IMR-90 (cell line): ENCODE measurements around the gene PTX4. TPM values are rescaled to one million over a fixed set of nuclear protein-coding genes. Genes with fewer than 3 reads are reported as not detected.

ENCODE experiments used
- ATAC-seq: fragments of 200-7000 bp; cut with Tn5 transposase; 2 replicates; pipeline ENCODE4 v1.9.1; 2020; ENCODE audit warnings: low read depth, mild to moderate bottlenecking, moderate library complexity
- BruUV-seq: library from RNA; stranded (reverse); fragments of 400-500 nt; replicated peaks from 2 replicates; lab custom pipeline; 2021; lab: Mats Ljungman, UMichigan
- CTCF ChIA-PET: fragments of 300-600 bp; formaldehyde crosslinking; extraction: SDS; loops from one replicate; lab custom pipeline; 2021; ENCODE audit warnings: antibody characterized with exemption; lab: Yijun Ruan, JAX
- POLR2A ChIA-PET: fragments of 300-600 bp; sonication (Branson Sonifier 250); formaldehyde crosslinking; loops from one replicate; lab custom pipeline; 2022; ENCODE audit warnings: antibody characterized with exemption; ENCODE audit not compliant: unreplicated experiment; lab: Charles Lee
- DNase-seq: peaks from one replicate; pipeline ENCODE4 v3.0.0; 2013
- H2AFZ ChIP-seq: replicated peaks from 2 replicates; pipeline ENCODE3; 2013; ENCODE audit warnings: low read length, mild to moderate bottlenecking; ENCODE audit not compliant: poor library complexity
- H2AK5ac ChIP-seq: 2 replicates; pipeline ENCODE4 v1.6.1; 2013; ENCODE audit warnings: low read depth, low read length, inconsistent platforms
- H2AK9ac ChIP-seq: replicated peaks from 2 replicates; pipeline ENCODE3; 2013; ENCODE audit warnings: mild to moderate bottlenecking, low read depth, low read length, moderate library complexity; ENCODE audit not compliant: poor library complexity
- H2BK120ac ChIP-seq: 2 replicates; pipeline ENCODE4 v1.6.1; 2013; ENCODE audit warnings: low read depth, low read length, inconsistent platforms
- H2BK15ac ChIP-seq: 3 replicates; pipeline ENCODE4 v1.6.1; 2013; ENCODE audit warnings: low read depth, low read length, inconsistent platforms
- H2BK20ac ChIP-seq: 2 replicates; pipeline ENCODE4 v1.6.1; 2013; ENCODE audit warnings: low read depth, mild to moderate bottlenecking, inconsistent platforms, low read length, moderate library complexity
- H2BK5ac ChIP-seq: 2 replicates; pipeline ENCODE4 v1.6.1; 2013; ENCODE audit warnings: mild to moderate bottlenecking, low read depth, low read length, inconsistent platforms; ENCODE audit not compliant: poor library complexity, severe bottlenecking
- H3K14ac ChIP-seq: replicated peaks from 2 replicates; pipeline ENCODE4 v1.6.1; 2013; ENCODE audit warnings: low read depth, low read length, inconsistent platforms
- H3K18ac ChIP-seq: 2 replicates; pipeline ENCODE4 v1.6.1; 2013; ENCODE audit warnings: low read depth, low read length, control low read depth
- H3K23ac ChIP-seq: 2 replicates; pipeline ENCODE4 v1.6.1; 2013; ENCODE audit warnings: low read depth, low read length, inconsistent platforms
- H3K27ac ChIP-seq: 2 replicates; pipeline ENCODE4 v1.5.1; 2013; ENCODE audit warnings: mild to moderate bottlenecking, control low read depth, low read length; ENCODE audit not compliant: insufficient read depth
- H3K27me3 ChIP-seq: 2 replicates; pipeline ENCODE4 v1.6.1; 2013; ENCODE audit warnings: low read length; ENCODE audit not compliant: control insufficient read depth, insufficient read depth
- H3K36me3 ChIP-seq: 2 replicates; pipeline ENCODE4 v1.6.1; 2013; ENCODE audit warnings: low read length, mixed read lengths; ENCODE audit not compliant: control insufficient read depth, insufficient read depth
- H3K4ac ChIP-seq: 2 replicates; pipeline ENCODE4 v1.6.1; 2013; ENCODE audit warnings: low read depth, low read length, inconsistent platforms
- H3K4me1 ChIP-seq: 2 replicates; pipeline ENCODE4 v1.6.1; 2013; ENCODE audit warnings: low read length, mixed read lengths; ENCODE audit not compliant: control insufficient read depth, insufficient read depth
- H3K4me2 ChIP-seq: 2 replicates; pipeline ENCODE4 v1.6.1; 2013; ENCODE audit warnings: low read depth, mild to moderate bottlenecking, control low read depth, low read length, moderate library complexity
- H3K4me3 ChIP-seq: 2 replicates; pipeline ENCODE4 v1.5.1; 2013; ENCODE audit warnings: low read depth, mild to moderate bottlenecking, control low read depth, low read length, moderate library complexity; ENCODE audit not compliant: insufficient read depth
- H3K56ac ChIP-seq: 2 replicates; pipeline ENCODE4 v1.6.1; 2013; ENCODE audit warnings: low read length, inconsistent platforms; ENCODE audit not compliant: insufficient read depth; ENCODE audit errors: extremely low read depth
- H3K79me1 ChIP-seq, 2 experiments: 2 replicates each; pipeline ENCODE4 v1.6.1; 2013; ENCODE audit warnings: low read length in 2 of 2, inconsistent platforms in 1 of 2, low read depth in 1 of 2
- H3K9ac ChIP-seq: 2 replicates; pipeline ENCODE4 v1.6.1; 2013; ENCODE audit warnings: low read depth, low read length, control low read depth
- H3K9me1 ChIP-seq: 2 replicates; pipeline ENCODE4 v1.6.1; 2013; ENCODE audit warnings: low read length, inconsistent platforms; ENCODE audit not compliant: insufficient read depth
- H3K9me3 ChIP-seq: 2 replicates; pipeline ENCODE4 v1.6.1; 2013; ENCODE audit warnings: low read length; ENCODE audit not compliant: control insufficient read depth, insufficient read depth
- H4K20me1 ChIP-seq: 2 replicates; pipeline ENCODE4 v1.6.1; 2013; ENCODE audit warnings: low read length, inconsistent platforms; ENCODE audit not compliant: insufficient read depth
- H4K5ac ChIP-seq: 2 replicates; pipeline ENCODE4 v1.6.1; 2013; ENCODE audit warnings: mild to moderate bottlenecking, low read depth, low read length, control low read depth
- H4K8ac ChIP-seq, 2 experiments: 2 replicates each; pipeline ENCODE4 v1.6.1; 2013; ENCODE audit warnings: low read depth in 2 of 2, low read length in 2 of 2, control low read depth in 1 of 2, inconsistent platforms in 1 of 2
- H4K91ac ChIP-seq: 2 replicates; pipeline ENCODE4 v1.6.1; 2013; ENCODE audit warnings: low read depth, low read length, inconsistent platforms; ENCODE audit not compliant: insufficient read depth
- CHD1 ChIP-seq: IDR thresholded peaks from 2 replicates; pipeline ENCODE4 v1.6.1; 2012; ENCODE audit warnings: low read depth, low read length, improper control_type of control experiment
- NFE2L2 ChIP-seq: fragments of 150-350 bp; IDR thresholded peaks from 2 replicates; pipeline ENCODE4 v1.6.1; 2016; ENCODE audit warnings: low read depth, mild to moderate bottlenecking, low read length
- POLR2A ChIP-seq: IDR thresholded peaks from 2 replicates; pipeline ENCODE4 v1.6.1; 2012; ENCODE audit warnings: mild to moderate bottlenecking, low read depth, low read length
- RAD21 ChIP-seq: IDR thresholded peaks from 2 replicates; pipeline ENCODE4 v1.6.1; 2012; ENCODE audit warnings: low read length, improper control_type of control experiment
- RCOR1 ChIP-seq: IDR thresholded peaks from 2 replicates; pipeline ENCODE4 v1.6.1; 2012; ENCODE audit warnings: mild to moderate bottlenecking, low read length, improper control_type of control experiment; ENCODE audit not compliant: insufficient replicate concordance
- SMC3 ChIP-seq: fragments of 150-350 bp; IDR thresholded peaks from 2 replicates; pipeline ENCODE4 v1.6.1; 2016; ENCODE audit warnings: low read depth, mild to moderate bottlenecking, antibody characterized with exemption, low read length, moderate library complexity
- USF2 ChIP-seq: fragments of 150-350 bp; IDR thresholded peaks from 2 replicates; pipeline ENCODE4 v1.6.1; 2017; ENCODE audit warnings: mild to moderate bottlenecking, antibody characterized with exemption, low read length, low read depth
- WGBS, 2 experiments: methylation state at CpG; one replicate each; pipeline versions ENCODE4 v1.1.5 to v1.1.7; 2013; ENCODE audit warnings: missing lambda C conversion rate in 2 of 2; ENCODE audit not compliant: insufficient read length in 1 of 2; ENCODE audit errors: extremely low coverage in 2 of 2; 5-methylcytosine and 5-hydroxymethylcytosine counted together
- dilution Hi-C: fragments of 300-500 bp; cut with HindIII; formaldehyde crosslinking; loops from one replicate; pipeline ENCODE4 v1.14.3; 2018; ENCODE audit warnings: low sequenced_read_pairs; ENCODE audit not compliant: unreplicated experiment
- in situ Hi-C: fragments of 300-500 bp; cut with MboI; formaldehyde crosslinking; loops from 3 replicates; pipeline ENCODE4 v1.14.3; 2019; ENCODE audit warnings: low sequenced_read_pairs, inconsistent platforms, mixed read lengths
- intact Hi-C: fragments of 100-400 bp; cut with micrococcal nuclease; formaldehyde crosslinking; loops from 2 replicates; pipeline ENCODE4 v1.10.0; 2022
- polyA plus RNA-seq, 3 experiments: library from polyadenylated mRNA; depleted of rRNA; stranded (reverse); fragments of >200 nt; gene quantifications; 2 replicates each; pipeline ENCODE4 v1.2.3, GENCODE V29; 2012; ENCODE audit warnings: low replicate concordance in 1 of 3
- total RNA-seq: library from RNA; depleted of rRNA; stranded (reverse); fragments of >200 nt; gene quantifications from 2 replicates; pipeline ENCODE4 v1.2.3, GENCODE V29; 2012
- TF ChIP-seq, protein P1 (sequence below): fragments of 150-350 bp; IDR thresholded peaks from 2 replicates; pipeline ENCODE4 v1.6.1; 2016; ENCODE audit warnings: low read depth, mild to moderate bottlenecking, low read length, moderate library complexity, borderline replicate concordance

The PTX4 gene
- total and polyA plus RNA-seq, 2 of the 4 experiments (the other 2 are of a cell fraction): 0.07 TPM; not detected in 1

GRCh38 chr16:1445518-1446203, 43.1 kb downstream of the PTX4 start:
- ChIA-PET POLR2A (no interaction called here), CTCF (no interaction called here)
- H3K27me3 ChIP-seq: no peaks in the 10 kb centered on the region
- H2BK20ac ChIP-seq: no peak overlapping the region
- H2AK5ac ChIP-seq: no peak overlapping the region
- no peak overlapping the region for H2BK5ac ChIP-seq
- H4K5ac ChIP-seq: no peak overlapping the region
- DNase-seq (no peak), ATAC-seq (no peak)
- no peak overlapping the region for H3K9ac ChIP-seq
- no peak overlapping the region for H3K27ac ChIP-seq
- H4K91ac ChIP-seq: no peak overlapping the region
- intact Hi-C loops (no loop called here), in situ Hi-C loops (no loop called here), dilution Hi-C loops (no loop called here)
- no peaks in the 10 kb centered on the region for H4K20me1 ChIP-seq
- 97% methylated on average over 14 of the region's 25 CpGs; no CpG with 5 or more reads in 1 of the 2 experiments for WGBS, 2 experiments
- H2BK120ac ChIP-seq: no peak overlapping the region
- H2BK15ac ChIP-seq: no peak overlapping the region
- no peak overlapping the region for H3K4me3 ChIP-seq
- no peak overlapping the region for H3K4me2 ChIP-seq
- no TSS peak for BruUV-seq
- H4K8ac ChIP-seq: no peak overlapping the region
- H3K4ac ChIP-seq: no peak overlapping the region
- H3K9me3 ChIP-seq: no peaks in the 10 kb centered on the region
- H3K9me1 ChIP-seq: no peaks in the 10 kb centered on the region
- H2AK9ac ChIP-seq: no peak overlapping the region
- no peaks in the 10 kb centered on the region for H3K79me1 ChIP-seq
- H3K4me1 ChIP-seq: no peaks in the 10 kb centered on the region
- H3K14ac ChIP-seq: no peak overlapping the region
- H2AFZ ChIP-seq: no peak overlapping the region
- H3K36me3 ChIP-seq: peaks cover 19% of the 10 kb centered on the region
- no peak overlapping the region for H3K18ac ChIP-seq
- TF ChIP-seq USF2: no peak
- no peak for TF ChIP-seq RAD21
- TF ChIP-seq POLR2A: no peak
- no peak for TF ChIP-seq RCOR1
- TF ChIP-seq, protein P1, sequence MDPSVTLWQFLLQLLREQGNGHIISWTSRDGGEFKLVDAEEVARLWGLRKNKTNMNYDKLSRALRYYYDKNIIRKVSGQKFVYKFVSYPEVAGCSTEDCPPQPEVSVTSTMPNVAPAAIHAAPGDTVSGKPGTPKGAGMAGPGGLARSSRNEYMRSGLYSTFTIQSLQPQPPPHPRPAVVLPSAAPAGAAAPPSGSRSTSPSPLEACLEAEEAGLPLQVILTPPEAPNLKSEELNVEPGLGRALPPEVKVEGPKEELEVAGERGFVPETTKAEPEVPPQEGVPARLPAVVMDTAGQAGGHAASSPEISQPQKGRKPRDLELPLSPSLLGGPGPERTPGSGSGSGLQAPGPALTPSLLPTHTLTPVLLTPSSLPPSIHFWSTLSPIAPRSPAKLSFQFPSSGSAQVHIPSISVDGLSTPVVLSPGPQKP: no peak
- TF ChIP-seq SMC3: no peak
- no peak for TF ChIP-seq CHD1
- TF ChIP-seq NFE2L2: no peak
- H3K56ac ChIP-seq: no peak overlapping the region
- H3K23ac ChIP-seq: no peak overlapping the region
